HT-29 (cell line): ENCODE results near the gene CHCHD6. TPM values are rescaled to one million over a fixed set of nuclear protein-coding genes. Genes with fewer than 3 reads are reported as not detected.

Experiments
- DNase-seq: peaks from one replicate; pipeline ENCODE4 v3.0.0-alpha.2; 2015; ENCODE audit warnings: low spot score
- total RNA-seq: library from RNA; depleted of rRNA; stranded (reverse); fragments of >200 nt; shearing (Covaris generic); gene quantifications from 2 replicates; pipeline ENCODE4 v1.2.3, GENCODE V29; 2014

CHCHD6 gene
- total RNA-seq, 1 experiment from 2014 or later, result 36.8 TPM

DNA sequence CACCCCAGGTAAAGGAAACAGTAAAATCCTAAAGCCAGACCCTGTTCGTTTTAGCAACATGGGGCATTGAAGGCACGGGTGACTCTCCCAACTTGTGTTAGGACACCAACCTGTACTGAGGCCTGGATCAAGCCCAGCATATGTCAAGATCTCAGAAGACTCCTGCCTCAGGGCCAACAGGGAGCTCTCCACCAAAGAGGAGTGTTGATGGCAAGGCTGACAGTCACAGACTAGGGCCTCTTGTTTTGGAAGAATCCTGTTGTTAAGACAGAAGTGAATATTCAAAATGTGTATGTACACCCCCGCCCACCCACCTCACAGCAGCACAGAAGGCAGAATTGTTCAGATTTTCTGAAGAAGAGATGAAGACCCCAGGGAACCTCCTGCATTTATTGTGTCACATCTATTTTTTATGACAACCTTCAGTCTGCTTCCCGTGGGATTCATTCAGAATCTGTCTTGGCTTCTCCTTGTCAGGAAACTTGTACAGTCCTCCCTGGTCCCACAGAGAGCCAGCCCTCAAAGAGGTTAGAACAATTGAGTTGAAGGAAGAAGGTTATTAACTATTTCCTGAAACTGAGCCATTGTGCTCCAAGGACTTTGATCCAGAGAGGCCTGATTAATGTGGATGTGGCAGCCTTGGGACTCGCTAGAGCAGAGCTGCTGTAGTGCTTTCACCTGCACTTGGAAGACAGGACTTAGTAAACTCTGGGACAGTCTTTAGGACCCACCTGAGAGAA lies 217.2 kb downstream of the CHCHD6 start:
- peak; percentile 81 for DNase-seq

DNA sequence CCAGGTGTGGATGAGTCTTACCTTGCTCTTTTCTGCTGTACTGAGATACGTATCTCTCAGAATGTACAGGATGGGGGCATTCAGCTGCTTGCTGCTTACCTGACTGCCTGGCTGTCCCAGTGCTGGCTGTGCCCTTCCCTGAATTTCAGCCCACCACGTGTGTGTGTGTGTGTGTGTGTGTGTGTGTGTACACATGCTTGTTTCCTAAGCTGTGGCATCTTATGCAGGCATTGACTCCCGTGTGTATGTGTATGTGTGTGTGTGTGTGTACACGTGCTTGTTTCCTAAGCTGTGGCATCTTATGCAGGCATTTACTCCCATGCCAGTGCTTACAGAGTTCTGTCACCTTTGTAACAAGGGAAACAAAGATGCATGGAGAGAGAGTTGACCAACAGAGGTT lies 218.4 kb downstream of the CHCHD6 start:
- DNase-seq, result no peak

DNA sequence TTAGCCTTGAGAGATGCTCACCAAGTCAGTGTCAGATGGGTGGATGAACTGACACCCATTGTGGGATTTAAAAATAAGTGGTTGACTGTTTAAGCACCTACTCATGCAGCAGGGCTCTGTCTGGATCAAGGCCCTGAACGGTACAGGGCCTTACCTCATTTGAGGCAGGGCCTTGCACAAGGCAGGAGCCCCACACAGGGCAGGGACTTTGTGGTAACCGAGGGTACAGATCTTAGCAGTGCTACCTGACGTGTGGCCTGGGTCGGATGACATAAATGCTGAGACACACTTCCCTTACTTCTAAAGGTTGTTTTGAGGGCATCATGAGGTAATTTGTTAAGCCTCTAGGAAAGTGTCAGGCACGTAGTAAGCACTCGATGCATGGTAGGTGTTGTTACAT lies 219.4 kb downstream of the CHCHD6 start:
- DNase-seq, result no peak

DNA sequence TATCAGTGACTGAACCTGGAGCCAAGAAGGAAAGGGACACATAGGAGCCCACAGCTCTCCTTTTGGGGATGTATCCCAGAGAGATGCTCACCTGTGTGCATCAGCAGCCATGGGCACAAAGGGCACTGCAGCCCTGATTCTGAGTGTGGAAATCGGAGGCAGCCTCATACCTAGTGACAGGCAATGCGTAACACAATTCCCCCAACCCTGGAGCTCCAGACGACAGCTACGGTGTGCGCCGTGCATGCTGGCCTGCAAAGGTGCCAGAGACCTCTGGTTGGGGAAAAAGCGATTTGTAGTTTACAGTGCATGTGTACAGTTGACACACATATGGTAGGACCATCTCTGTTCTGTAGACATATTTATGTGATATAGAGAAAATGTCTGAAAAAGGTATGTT lies 219.9 kb downstream of the CHCHD6 start:
- DNase-seq, result no peak

DNA sequence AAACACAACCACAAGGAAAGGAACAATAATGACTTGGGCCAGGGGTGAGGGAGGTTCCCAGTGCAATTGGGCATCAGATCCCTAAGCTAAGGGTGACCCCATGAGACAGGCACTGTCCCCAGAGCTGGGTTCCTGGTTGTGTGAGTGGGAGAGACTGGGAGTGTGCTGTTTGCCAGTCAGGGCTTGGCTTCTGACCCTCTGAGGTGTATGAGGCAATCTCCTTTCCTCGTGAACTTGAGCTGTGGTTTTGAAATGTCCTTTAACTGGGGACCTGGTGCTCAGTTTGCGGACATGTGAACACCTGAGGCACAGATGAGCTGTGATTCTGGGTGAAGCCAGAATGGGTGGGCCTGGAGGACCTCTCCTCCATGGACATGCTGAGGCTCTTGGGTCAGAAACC lies 220.4 kb downstream of the CHCHD6 start:
- DNase-seq, result no peak

DNA sequence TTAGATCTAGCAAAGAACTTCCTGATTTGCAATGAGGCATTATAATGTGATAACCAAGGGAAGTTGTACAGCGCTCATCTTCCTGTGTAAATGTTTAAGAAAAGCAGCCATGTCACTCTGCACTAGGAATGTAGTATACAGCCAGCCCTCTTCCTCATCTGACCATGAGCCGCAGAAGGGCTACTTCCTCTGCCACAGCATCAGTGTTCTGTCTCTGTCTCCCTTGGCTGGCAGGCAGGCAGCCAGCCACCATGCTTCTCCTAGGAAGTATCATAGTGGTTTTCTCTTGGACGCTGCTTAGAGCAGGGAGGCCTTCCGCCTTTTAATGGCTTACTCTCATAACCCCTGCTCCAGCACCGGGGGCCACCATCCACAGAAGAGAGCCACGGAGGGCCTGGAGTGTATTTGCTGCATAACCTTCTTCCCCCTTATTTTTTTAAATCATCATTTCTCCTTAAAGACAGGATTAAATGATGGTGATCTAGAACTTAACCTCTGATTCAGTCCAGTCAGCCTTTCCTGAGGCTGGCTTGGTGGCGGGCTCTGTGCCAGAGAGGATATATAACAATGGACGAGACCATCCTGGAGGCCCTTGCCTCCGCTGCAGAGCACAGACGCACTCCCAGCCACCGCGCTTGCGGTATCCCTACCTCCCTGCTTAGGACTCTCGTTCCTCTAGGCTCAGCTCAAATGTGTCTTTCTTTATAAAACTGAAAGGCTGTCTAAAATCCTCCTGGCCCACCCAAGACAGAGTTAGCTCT lies 221.6 kb downstream of the CHCHD6 start:
- no peak for DNase-seq

DNA sequence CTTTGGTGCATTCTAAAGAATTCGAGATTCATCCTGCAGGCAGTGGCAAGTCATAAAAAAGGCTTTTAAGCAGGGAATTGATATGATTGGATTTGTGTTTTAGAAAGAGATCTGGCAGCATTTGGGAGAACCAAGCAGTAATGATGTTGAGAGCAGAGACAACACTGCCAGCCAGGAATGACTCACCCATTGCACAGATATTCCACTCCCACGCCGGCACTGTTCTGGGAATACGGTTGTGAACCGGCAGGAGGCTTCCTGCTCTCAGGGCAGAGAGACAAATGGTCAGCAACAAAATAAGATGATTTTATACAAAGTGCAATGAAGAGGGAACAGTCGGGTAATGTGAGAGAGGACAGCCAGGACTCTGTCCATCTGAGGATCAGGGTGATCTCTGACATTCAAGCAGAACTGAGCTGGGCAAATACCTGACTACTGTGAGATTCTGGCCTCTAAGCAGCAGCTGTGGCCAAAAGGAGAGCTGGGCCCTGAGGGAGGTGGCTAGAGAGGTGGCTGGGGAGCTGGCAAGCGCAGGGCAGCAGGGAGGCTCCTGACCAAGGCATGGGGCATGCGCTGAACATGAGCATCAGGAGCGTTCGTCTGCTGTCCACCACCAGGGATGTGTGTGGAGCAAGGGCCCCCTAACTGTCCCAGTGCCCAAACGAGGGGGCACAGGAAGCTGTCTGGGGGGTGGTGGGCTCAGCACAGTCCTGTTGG lies 222.8 kb downstream of the CHCHD6 start:
- DNase-seq, result no peak

DNA sequence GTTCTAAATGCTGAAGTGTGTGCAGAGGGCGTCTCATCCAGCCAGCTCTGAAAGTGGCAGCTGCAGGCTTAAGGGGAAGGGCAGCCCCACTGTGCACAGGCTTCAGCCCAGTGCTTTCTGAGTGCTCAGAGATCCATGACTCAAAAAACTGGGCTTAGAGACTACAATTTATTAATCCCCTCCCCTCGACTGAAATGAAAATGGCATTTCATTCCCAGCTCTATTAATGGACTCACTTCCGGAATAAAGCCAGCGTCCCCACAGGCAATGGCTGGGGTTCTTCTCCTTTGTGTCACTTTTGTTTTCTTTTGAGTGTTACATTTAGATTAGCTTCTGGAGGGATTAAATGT lies 223.3 kb downstream of the CHCHD6 start:
- no peak for DNase-seq

DNA sequence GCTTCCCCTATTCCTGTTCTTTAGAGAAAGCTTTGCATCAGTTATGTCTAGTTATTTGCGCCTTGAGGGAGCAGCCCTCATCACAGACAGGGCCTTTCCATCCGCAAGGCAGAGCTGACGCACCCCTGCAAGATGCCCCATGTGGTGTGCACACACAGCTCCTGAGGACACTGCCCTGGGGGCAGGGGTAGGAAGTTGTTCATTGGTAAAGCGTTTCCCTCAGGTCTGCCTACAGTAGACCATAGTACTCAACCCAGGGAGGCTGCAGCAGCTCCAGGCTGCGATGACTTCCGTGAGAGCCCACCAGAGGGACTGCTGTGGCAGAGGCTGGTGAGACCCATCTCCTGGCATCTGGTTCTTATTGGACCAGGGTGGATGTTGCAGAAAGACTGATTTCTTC lies 223.8 kb downstream of the CHCHD6 start:
- DNase-seq, result no peak

DNA sequence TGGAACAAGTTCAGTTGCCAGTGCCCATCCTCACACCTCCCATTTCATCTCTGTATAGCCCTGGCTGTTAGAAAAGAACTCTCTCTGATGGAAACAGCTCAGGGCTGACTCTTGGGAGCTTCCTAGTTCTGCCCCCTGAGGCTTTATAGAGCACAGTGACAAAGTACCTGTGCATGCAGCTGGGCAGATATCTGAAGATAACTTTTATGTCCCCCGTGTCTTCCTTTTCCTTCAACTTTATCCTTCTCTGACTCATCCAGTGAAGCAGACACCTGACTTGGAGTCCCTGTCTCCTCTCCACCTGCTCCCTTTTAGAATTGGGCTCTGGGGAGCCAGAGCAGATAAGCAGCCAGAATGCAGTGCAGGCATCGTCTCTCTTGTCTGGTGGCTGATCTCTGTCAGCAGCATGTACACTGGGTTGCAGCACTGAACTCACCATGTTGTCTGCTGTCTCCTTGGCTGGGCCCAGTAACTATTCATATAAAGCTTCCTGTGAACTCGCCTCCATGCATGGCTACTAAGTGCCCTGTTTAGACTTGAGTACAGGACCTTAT lies 225.0 kb downstream of the CHCHD6 start:
- no peak for DNase-seq

DNA sequence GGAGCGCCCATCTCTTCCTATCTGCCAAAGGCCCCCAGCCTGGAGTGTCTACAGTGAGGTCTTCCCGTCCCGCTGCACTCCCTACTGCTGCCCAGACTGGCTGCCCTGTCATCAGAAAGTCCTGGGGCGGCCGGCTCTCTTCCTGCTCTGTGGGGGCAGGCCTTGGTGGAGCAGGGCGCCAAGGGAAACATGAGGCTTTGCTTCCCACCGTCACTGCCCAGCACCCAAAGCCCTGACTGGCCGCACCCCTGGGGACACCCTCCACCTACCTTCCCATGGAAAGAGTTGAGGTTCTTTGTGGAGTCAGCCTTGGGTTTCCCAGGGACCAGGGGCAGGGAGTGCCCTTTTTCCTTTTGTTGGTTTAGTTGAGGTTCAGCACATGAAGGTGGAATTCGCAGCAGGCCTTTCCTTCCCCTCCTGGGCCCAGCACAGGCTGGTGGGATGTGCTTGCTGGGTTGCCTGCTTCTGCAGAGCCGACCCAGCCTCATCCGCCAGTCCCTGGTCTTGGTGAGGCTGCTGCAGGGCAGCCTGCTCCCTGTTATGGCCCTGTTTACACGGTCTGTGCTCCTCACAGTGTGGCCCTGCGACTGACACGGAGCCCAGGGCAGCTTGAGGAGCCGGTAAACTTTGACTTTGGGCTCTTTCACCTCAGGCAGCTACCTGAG lies 227.0 kb downstream of the CHCHD6 start:
- DNase-seq, result no peak

DNA sequence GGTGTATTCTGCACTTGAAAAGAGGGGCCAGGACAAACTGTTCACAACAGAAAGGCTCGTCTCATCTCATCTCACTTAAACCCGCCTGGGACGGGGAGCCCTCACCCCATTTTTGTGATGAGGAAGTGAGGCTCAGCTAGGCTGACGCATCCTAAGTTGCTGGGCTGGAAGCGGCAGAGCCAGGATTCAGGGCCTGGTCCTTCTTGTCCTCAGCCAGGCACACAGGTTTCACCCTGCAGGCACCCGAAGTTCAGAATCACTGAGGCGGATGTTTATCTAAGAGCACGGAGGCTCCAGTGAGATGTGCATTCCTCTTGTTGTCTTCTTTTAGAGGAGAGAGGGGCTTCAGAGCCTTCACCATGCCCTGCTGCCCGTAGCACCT lies 227.8 kb downstream of the CHCHD6 start:
- DNase-seq, result no peak

DNA sequence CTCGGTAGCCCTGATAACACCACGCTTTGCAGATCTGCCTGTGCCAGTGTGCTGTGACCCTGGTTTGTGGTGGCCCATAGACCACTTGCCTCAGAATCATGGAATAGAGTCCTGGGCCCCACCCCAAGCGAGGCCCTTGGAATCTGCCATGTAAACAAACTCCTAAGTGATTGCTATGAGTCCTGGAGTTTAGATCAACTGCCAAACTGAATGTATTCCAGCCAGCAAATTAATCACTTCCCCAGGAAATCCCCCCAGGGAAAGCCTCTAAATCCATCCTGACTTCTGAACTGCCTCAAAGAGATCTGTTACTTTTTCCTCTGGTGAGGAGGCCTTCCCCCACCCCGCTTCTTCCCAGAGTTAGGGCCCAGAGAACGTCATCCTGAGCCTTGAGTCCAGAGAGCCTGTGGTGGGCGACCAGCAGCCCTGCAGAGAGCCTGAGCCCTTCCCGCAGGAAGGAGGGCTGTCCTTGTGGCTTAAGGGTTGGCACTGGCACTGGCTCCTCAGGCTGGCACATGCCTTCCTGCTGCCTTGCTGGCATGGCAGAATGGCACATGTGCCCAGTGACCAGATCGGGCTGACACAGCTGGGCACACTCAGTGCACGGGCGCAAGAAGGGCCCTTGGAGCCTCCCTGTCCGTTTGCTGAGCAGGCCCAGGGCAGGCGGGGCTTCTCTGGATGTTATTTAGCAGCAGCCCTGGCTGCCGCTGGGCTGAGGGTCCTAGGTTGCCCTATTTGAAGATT lies 228.3 kb downstream of the CHCHD6 start:
- DNase-seq, result no peak

DNA sequence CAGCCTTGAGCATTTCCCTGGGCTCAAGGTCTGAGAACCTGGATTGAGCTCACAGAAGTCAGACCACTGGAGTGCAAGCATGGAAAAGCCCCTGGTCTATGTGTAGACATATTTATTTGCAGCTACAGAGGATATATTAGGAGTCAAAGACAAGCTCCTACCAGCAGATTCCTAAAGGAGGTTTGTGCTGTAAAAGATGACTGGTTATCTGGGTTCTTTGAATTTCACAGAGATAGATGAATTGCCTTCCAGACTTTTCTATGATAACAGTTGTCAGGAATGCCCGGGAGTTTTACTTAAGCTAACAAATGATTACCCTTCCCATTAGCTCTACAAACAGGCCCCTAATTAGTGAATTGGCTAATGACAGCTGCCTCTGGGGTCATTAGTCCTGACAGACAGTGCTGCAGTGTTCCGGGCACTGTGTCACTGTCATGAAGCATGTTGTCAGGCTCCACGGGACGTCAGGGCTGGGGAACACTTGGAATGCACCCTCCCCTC lies 230.0 kb downstream of the CHCHD6 start:
- no peak for DNase-seq

DNA sequence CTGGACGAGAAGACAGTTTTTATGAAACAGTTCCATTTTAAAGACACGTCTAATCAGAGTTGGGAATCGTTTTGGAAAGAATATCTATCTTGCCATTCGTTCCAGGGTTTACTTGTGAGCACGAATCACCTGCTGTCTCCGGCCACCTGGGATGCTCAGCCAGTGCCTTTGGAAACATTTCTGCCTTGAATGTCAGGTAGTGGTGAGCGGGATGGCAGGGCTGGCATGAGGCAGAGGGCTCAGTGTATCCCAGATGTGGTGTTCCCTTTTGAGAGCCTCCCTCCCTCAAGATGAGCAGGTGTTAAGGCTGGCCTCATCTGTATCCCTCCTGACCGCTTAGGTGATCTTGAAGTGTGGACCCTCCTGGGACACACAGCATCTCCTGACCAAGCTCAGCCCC lies 231.0 kb downstream of the CHCHD6 start:
- DNase-seq, result no peak

DNA sequence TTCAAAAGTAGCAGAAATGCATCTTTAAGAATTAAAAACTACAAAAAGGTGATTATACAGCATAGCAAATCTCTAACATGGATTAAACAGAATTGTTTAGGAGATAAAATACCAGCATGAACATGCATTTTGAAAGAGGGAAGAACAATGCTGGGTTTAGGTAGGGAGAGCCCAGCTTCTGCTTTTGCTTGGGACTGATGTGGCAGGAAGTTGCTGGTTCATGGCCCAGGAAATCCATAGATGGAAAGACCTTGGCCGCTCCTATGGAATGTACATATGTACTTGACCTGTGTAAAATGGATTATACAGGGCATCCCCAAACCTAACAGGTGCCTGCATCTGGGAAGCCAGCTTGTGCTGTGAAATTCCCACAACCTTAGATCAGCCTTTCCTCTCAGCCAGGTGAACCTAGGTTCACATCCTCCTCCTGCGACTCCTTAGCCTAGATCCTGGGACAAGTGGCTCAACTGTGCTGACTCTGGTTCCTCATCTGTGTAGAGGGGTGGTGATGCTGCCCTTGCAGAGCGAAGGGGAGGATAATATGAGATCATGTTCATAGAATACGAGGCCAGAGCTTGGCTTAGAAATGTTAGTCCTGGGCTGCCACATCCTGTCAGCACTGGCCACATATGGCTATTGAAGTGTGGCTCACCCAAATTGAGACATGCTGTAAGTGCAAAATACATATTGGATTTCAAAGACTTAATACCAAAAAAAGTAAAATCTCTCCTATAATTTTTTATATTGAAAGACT lies 231.9 kb downstream of the CHCHD6 start:
- no peak for DNase-seq

DNA sequence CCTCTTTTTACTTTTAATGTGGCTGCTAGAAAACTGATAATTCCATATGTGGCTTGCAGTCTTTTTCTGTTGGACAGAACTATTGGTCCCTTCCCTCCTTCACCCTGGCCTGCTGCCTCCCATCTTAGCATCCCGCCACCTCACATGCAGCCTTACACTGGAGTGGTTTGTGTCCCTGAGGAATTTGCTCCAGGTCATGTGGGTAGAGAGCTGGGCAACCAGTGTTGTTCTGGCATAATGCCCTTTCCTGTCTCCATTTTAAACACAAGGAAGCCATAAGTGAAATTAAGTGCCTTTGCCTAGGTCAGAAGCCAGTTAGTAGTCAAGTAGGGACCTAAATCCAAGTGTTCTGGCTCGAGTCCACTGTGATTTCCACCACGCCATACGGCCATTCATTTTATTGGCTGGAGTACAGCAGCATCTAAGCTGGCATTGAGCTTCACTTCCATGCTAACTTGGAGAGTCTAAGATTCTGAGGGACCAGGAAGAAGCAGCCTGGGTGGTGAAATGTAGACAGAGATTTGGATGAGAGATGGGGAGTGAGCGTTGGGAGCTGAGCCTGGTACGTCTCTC lies 232.9 kb downstream of the CHCHD6 start:
- no peak for DNase-seq

DNA sequence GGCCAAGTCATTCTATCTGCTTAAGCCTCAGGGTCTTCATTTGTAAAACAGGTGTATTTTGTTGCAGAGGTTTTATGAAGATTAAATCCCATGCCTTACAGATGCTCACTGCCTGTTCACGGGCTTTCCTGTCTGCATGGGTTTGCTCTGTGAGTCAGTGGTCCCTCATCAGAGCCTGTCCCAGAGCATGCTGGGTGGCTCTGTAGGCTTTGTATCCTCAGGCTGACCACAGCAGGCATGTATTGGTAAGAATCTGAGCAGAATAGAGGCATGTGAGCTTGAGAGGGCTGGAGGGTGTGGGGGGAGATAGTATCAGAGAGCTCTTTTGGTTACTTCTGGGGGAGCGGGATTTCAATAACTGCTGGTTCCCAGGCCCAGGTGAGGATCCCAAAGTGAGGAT lies 233.5 kb downstream of the CHCHD6 start:
- no peak for DNase-seq

DNA sequence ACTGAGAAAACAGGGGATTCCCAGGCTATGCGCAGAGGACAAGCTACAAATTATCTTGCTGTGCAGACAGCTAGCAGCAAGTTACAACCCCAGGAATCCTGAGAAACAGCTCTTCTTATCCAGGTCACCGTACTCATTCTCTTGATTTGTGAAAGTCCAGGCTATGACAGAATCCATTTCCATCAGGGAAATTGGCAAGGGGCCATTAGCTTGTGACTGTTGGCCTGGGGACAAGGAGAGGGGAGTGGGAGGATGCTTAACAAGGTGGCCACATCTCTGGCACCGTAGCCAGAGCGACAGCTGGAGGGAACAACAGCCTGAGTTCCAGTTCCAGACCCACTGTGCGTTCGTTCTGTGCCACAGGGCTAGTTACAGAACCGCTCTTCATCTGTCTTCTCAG lies 233.9 kb downstream of the CHCHD6 start:
- DNase-seq, result no peak
